ENCODE data around the gene SLC8B1. TPM values are rescaled to one million over a fixed set of nuclear protein-coding genes. Genes with fewer than 3 reads are reported as not detected.

SLC8B1 gene
- polyA plus RNA-seq, 2 of the 4 experiments (the other 2 are of a cell fraction), result 11.0 to 11.3 TPM

DNA sequence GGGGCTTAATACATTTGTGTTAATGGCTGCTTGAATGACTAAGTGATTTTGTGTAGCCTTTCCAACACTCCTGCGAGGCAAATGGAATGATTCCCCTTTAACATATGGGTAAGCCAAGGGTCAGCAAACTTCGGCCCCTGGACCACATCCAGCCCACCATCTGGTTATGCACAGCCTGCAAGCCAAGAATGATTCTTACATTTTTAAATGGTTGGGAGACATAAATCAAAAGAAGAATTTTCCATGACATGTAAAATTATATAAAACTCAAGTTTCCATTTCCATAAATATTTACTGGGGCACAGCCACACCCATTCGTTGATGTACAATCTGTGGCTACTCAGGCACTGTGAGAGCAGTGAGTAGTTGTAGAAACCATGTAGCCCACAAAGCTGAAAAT lies 9.0 kb downstream of the SLC8B1 start (continued):
- TF ChIP-seq BCL3 (IDR thresholded peaks at IDR 0.05) (no peak), ESRRA (IDR thresholded peaks at IDR 0.05; ENCODE audit: borderline replicate concordance, low read length) (no peak), NR3C1 (IDR thresholded peaks at IDR 0.05) (no peak), CEBPB (IDR thresholded peaks at IDR 0.05) (no peak)

GRCh38 chr12:113322343-113322742 lies 12.6 kb downstream of the SLC8B1 start:
- Histone ChIP-seq H3K9me3 (peaks cover 7% of the 10 kb centered on the region; the same call in 1 of the 3 replicates), H3K4me1 (peaks cover 4% of the 10 kb centered on the region; the same call in 1 of the 3 replicates), H3K4me2 (no peak overlapping the region), H3K4me3 (no peak overlapping the region), H3K27ac (no peak overlapping the region)
- ATAC-seq (no peak; a peak in 1 of 6 replicates), FAIRE-seq (no peak), DNase-seq (ENCODE audit: low read depth in 1 of 2, low spot score in 1 of 2) (no peak)
- TF ChIP-seq ELK1 (IDR thresholded peaks at IDR 0.05; ENCODE audit: low read depth, low read length) (no peak), MAFK (IDR thresholded peaks at IDR 0.05; ENCODE audit: partially characterized antibody) (peak; percentile 72)
- 84% methylated on average over 2 of the region's 2 CpGs for WGBS (ENCODE audit: missing lambda C conversion rate)
- ChIA-PET POLR2A (interaction anchor here (0.6 kb wide), 1 partner anchor 99 kb away, joined by 5 read pairs; no protein-coding TSS in a partner anchor), CTCF (interaction anchor here (0.7 to 4.2 kb wide), 2 partner anchors 10 to 26 kb away, joined by 3 to 22 read pairs; no protein-coding TSS in a partner anchor)

- H3K4me3 ChIP-seq, result no peak overlapping the region
- ChIA-PET CTCF (interaction anchor here (0.7 to 1.1 kb wide), 4 partner anchors 8 to 124 kb away, joined by 3 to 4 read pairs (median 4); no protein-coding TSS in a partner anchor), POLR2A (no interaction called here)
- no peak for DNase-seq (ENCODE audit: low read depth in 1 of 2, low spot score in 1 of 2)
- no peak for FAIRE-seq
- TF ChIP-seq GATA3 (IDR thresholded peaks at IDR 0.05; ENCODE audit: borderline replicate concordance) (no peak), BCL3 (IDR thresholded peaks at IDR 0.05) (no peak), MAZ (IDR thresholded peaks at IDR 0.05; ENCODE audit: borderline replicate concordance, low read depth, low read length) (no peak), SREBF2 (IDR thresholded peaks at IDR 0.05) (no peak), EHMT2 (IDR thresholded peaks at IDR 0.05; ENCODE audit: low read depth) (no peak)
- WGBS (ENCODE audit: missing lambda C conversion rate), result 81% methylated on average over 12 of the region's 12 CpGs
- H3K9me3 ChIP-seq, result peaks cover 7% of the 10 kb centered on the region; the same call in 1 of the 3 replicates
- no peak overlapping the region for H3K4me2 ChIP-seq
- no peak overlapping the region for H3K27ac ChIP-seq
- no peak for ATAC-seq
- no peaks in the 10 kb centered on the region for H3K4me1 ChIP-seq
Observed at GRCh38 chr12:113320401-113320800, 14.5 kb downstream of the SLC8B1 start.

DNA sequence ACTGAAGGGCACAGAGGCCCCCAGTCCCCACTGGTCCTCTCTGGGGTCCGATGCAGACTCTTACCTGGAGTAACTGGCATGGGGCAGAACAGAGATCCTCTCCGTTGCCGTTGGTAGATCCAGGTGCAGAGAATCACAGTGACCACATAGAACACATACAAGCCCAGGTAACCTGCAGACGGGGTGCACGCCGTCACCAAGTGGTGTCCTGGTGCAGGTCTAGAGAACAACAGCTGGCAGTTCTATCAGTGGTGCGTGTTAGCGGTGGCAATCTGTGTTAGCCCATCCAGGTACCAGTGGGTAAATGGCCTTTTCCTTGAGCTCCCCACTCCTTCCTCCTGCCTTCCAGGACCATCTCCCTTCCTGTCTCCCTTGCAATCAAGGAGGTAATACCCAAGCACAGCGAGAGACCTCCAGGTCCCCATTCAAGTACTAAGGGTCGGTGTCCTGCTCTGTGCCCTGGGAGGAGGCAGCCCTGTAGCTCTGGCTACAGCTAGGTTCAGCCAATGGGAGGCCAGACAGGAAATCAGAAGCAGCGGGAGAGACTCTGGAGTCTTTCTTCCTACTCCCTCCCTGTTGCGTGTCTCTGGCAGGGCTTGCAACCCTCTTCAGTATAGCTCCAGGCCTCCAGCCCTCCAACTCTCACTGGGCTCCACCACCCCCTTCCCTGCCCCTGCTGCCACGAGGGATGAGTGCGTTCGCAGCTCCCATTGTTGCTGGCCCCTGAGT lies 15.8 kb downstream of the SLC8B1 start:
- TF ChIP-seq HEYL (CRISPR knock-in tag; IDR thresholded peaks at IDR 0.05) (no peak), PHF8 (IDR thresholded peaks at IDR 0.05; ENCODE audit: borderline replicate concordance, low read depth) (no peak), SMC3 (IDR thresholded peaks at IDR 0.05) (no peak), ZNF302 (CRISPR knock-in tag; IDR thresholded peaks at IDR 0.05) (no peak), HOXA7 (CRISPR knock-in tag; IDR thresholded peaks at IDR 0.05) (no peak), CBX2 (IDR thresholded peaks at IDR 0.05; ENCODE audit: borderline replicate concordance, low read depth) (no peak)
- no peak overlapping the region for H3K4me3 ChIP-seq
- ATAC-seq, result no peak
- POLR2A ChIA-PET, result no interaction called here
- DNase-seq (ENCODE audit: low read depth in 1 of 2, low spot score in 1 of 2), result no peak
- FAIRE-seq, result no peak
- peaks cover 3% of the 10 kb centered on the region; the same call in 1 of the 3 replicates for H3K4me1 ChIP-seq
- peaks cover 7% of the 10 kb centered on the region; the same call in 1 of the 3 replicates for H3K9me3 ChIP-seq
- WGBS (ENCODE audit: missing lambda C conversion rate), result 90% methylated on average over 15 of the region's 15 CpGs
- H3K4me2 ChIP-seq, result no peak overlapping the region
- no peak overlapping the region for H3K27ac ChIP-seq
- CTCF ChIA-PET, result interaction anchor here (0.6 to 1.1 kb wide), 2 partner anchors 32 to 121 kb away, joined by 3 read pairs; no protein-coding TSS in a partner anchor
